ENCODE measurements around the gene GPR146. TPM values are rescaled to one million over a fixed set of nuclear protein-coding genes. Genes with fewer than 3 reads are reported as not detected.

Gene GPR146
- polyA plus RNA-seq, 4 donors: 1.1 to 13.4 (median 2.7) TPM

- Histone ChIP-seq H3K27me3 (ENCODE audit: control insufficient read depth in 3 of 3, insufficient read depth in 3 of 3, low read length in 3 of 3) (peaks cover 0 to 9% (median 0%) of the 10 kb centered on the region in 3 donors), H3K36me3 (ENCODE audit: control insufficient read depth in 3 of 3, insufficient read depth in 2 of 3, low read depth in 1 of 3, low read length in 3 of 3) (peaks cover 0 to 46% (median 0%) of the 10 kb centered on the region in 3 donors), H3K27ac (ENCODE audit: low read depth in 1 of 3, low read length in 2 of 3) (no peak overlapping the region), H3K9me3 (ENCODE audit: control insufficient read depth in 2 of 2, insufficient read depth in 1 of 2, low read depth in 1 of 2, low read length in 1 of 2) (peaks cover 0 to 8% of the 10 kb centered on the region in 2 donors), H3K4me3 (ENCODE audit: low read depth in 1 of 3, low read length in 3 of 3) (no peak overlapping the region), H3K4me1 (ENCODE audit: control insufficient read depth in 3 of 3, insufficient read depth in 2 of 3, low read depth in 1 of 3, low read length in 2 of 3) (peaks cover 0 to 20% (median 7%) of the 10 kb centered on the region in 3 donors)
- FAIRE-seq (no peak), DNase-seq (peak in 1 of 2 donors; percentile 63)
- WGBS, 3 donors: 57 to 83% (median 77%) methylated on average over 35 of the region's 35 CpGs
These were observed 16.1 kb downstream of the GPR146 start for GRCh38 chr7:1060315-1061072.

GRCh38 chr7:1061180-1061579 is 16.8 kb downstream of the GPR146 start:
- peaks cover 0 to 9% (median 0%) of the 10 kb centered on the region in 3 donors for H3K27me3 ChIP-seq (ENCODE audit: control insufficient read depth in 3 of 3, insufficient read depth in 3 of 3, low read length in 3 of 3)
- whole genome bisulfite sequencing, 3 donors: 91 to 96% (median 94%) methylated on average over 9 of the region's 9 CpGs
- DNase-seq (no peak), FAIRE-seq (no peak)
- peaks cover 0 to 8% of the 10 kb centered on the region in 2 donors for H3K9me3 ChIP-seq (ENCODE audit: control insufficient read depth in 2 of 2, insufficient read depth in 1 of 2, low read depth in 1 of 2, low read length in 1 of 2)
- H3K4me1 ChIP-seq (ENCODE audit: control insufficient read depth in 3 of 3, insufficient read depth in 2 of 3, low read depth in 1 of 3, low read length in 2 of 3): peaks cover 0 to 20% (median 7%) of the 10 kb centered on the region in 3 donors
- peaks cover 0 to 43% (median 0%) of the 10 kb centered on the region in 3 donors for H3K36me3 ChIP-seq (ENCODE audit: control insufficient read depth in 3 of 3, insufficient read depth in 2 of 3, low read depth in 1 of 3, low read length in 3 of 3)
- H3K27ac ChIP-seq (ENCODE audit: low read depth in 1 of 3, low read length in 2 of 3): no peak overlapping the region
- no peak overlapping the region for H3K4me3 ChIP-seq (ENCODE audit: low read depth in 1 of 3, low read length in 3 of 3)

- WGBS, 3 donors: 88 to 89% (median 89%) methylated on average over 33 of the region's 33 CpGs
- Histone ChIP-seq H3K4me1 (ENCODE audit: control insufficient read depth in 3 of 3, insufficient read depth in 2 of 3, low read depth in 1 of 3, low read length in 2 of 3) (peaks cover 0 to 20% (median 7%) of the 10 kb centered on the region in 3 donors), H3K36me3 (ENCODE audit: control insufficient read depth in 3 of 3, insufficient read depth in 2 of 3, low read depth in 1 of 3, low read length in 3 of 3) (peaks cover 0 to 38% (median 0%) of the 10 kb centered on the region in 3 donors), H3K27ac (ENCODE audit: low read depth in 1 of 3, low read length in 2 of 3) (no peak overlapping the region), H3K4me3 (ENCODE audit: low read depth in 1 of 3, low read length in 3 of 3) (no peak overlapping the region), H3K9me3 (ENCODE audit: control insufficient read depth in 2 of 2, insufficient read depth in 1 of 2, low read depth in 1 of 2, low read length in 1 of 2) (peaks cover 0 to 8% of the 10 kb centered on the region in 2 donors), H3K27me3 (ENCODE audit: control insufficient read depth in 3 of 3, insufficient read depth in 3 of 3, low read length in 3 of 3) (peaks cover 0 to 9% (median 0%) of the 10 kb centered on the region in 3 donors)
- DNase-seq: no peak
- no peak for FAIRE-seq
These were observed 18.2 kb downstream of the GPR146 start for GRCh38 chr7:1062296-1063294.

GRCh38 chr7:1063361-1063760 is 19.0 kb downstream of the GPR146 start:
- no peak overlapping the region for H3K27ac ChIP-seq (ENCODE audit: low read depth in 1 of 3, low read length in 2 of 3)
- WGBS, 3 donors: 94 to 96% (median 94%) methylated on average over 21 of the region's 21 CpGs
- peaks cover 0 to 9% (median 0%) of the 10 kb centered on the region in 3 donors for H3K27me3 ChIP-seq (ENCODE audit: control insufficient read depth in 3 of 3, insufficient read depth in 3 of 3, low read length in 3 of 3)
- peaks cover 0 to 20% (median 7%) of the 10 kb centered on the region in 3 donors for H3K4me1 ChIP-seq (ENCODE audit: control insufficient read depth in 3 of 3, insufficient read depth in 2 of 3, low read depth in 1 of 3, low read length in 2 of 3)
- H3K36me3 ChIP-seq (ENCODE audit: control insufficient read depth in 3 of 3, insufficient read depth in 2 of 3, low read depth in 1 of 3, low read length in 3 of 3): peaks cover 0 to 30% (median 0%) of the 10 kb centered on the region in 3 donors
- no peak overlapping the region for H3K4me3 ChIP-seq (ENCODE audit: low read depth in 1 of 3, low read length in 3 of 3)
- H3K9me3 ChIP-seq (ENCODE audit: control insufficient read depth in 2 of 2, insufficient read depth in 1 of 2, low read depth in 1 of 2, low read length in 1 of 2): peaks cover 0 to 6% of the 10 kb centered on the region in 2 donors
- no peak for DNase-seq
- FAIRE-seq: no peak

- DNase-seq: no peak
- H3K27me3 ChIP-seq (ENCODE audit: control insufficient read depth in 3 of 3, insufficient read depth in 3 of 3, low read length in 3 of 3): peaks cover 0 to 9% (median 0%) of the 10 kb centered on the region in 3 donors
- WGBS, 3 donors: 87 to 93% (median 89%) methylated on average over 13 of the region's 13 CpGs
- no peak overlapping the region for H3K4me3 ChIP-seq (ENCODE audit: low read depth in 1 of 3, low read length in 3 of 3)
- no peak for FAIRE-seq
- H3K36me3 ChIP-seq (ENCODE audit: control insufficient read depth in 3 of 3, insufficient read depth in 2 of 3, low read depth in 1 of 3, low read length in 3 of 3): peaks cover 0 to 22% (median 0%) of the 10 kb centered on the region in 3 donors
- peaks cover 0 to 20% (median 4%) of the 10 kb centered on the region in 3 donors for H3K4me1 ChIP-seq (ENCODE audit: control insufficient read depth in 3 of 3, insufficient read depth in 2 of 3, low read depth in 1 of 3, low read length in 2 of 3)
- H3K27ac ChIP-seq (ENCODE audit: low read depth in 1 of 3, low read length in 2 of 3): no peak overlapping the region
- H3K9me3 ChIP-seq (ENCODE audit: control insufficient read depth in 2 of 2, insufficient read depth in 1 of 2, low read depth in 1 of 2, low read length in 1 of 2): no peaks in the 10 kb centered on the region
These were observed 20.2 kb downstream of the GPR146 start for GRCh38 chr7:1064581-1064980.

- FAIRE-seq (no peak), DNase-seq (no peak)
- H3K27me3 ChIP-seq (ENCODE audit: control insufficient read depth in 3 of 3, insufficient read depth in 3 of 3, low read length in 3 of 3): peaks cover 0 to 7% (median 0%) of the 10 kb centered on the region in 3 donors
- no peak overlapping the region for H3K27ac ChIP-seq (ENCODE audit: low read depth in 1 of 3, low read length in 2 of 3)
- no peaks in the 10 kb centered on the region for H3K9me3 ChIP-seq (ENCODE audit: control insufficient read depth in 2 of 2, insufficient read depth in 1 of 2, low read depth in 1 of 2, low read length in 1 of 2)
- peaks cover 0 to 22% (median 0%) of the 10 kb centered on the region in 3 donors for H3K36me3 ChIP-seq (ENCODE audit: control insufficient read depth in 3 of 3, insufficient read depth in 2 of 3, low read depth in 1 of 3, low read length in 3 of 3)
- WGBS, 3 donors: 72 to 80% (median 75%) methylated on average over 12 of the region's 12 CpGs
- no peak overlapping the region for H3K4me3 ChIP-seq (ENCODE audit: low read depth in 1 of 3, low read length in 3 of 3)
- H3K4me1 ChIP-seq (ENCODE audit: control insufficient read depth in 3 of 3, insufficient read depth in 2 of 3, low read depth in 1 of 3, low read length in 2 of 3): peaks cover 0 to 16% (median 0%) of the 10 kb centered on the region in 3 donors
These were observed 20.9 kb downstream of the GPR146 start for GRCh38 chr7:1065263-1065584.

- FAIRE-seq: no peak
- H3K4me3 ChIP-seq (ENCODE audit: low read depth in 1 of 3, low read length in 3 of 3): no peak overlapping the region
- peak; percentile 78 to 88 for DNase-seq
These were observed 21.4 kb downstream of the GPR146 start for GRCh38 chr7:1065585-1066241.

GRCh38 chr7:1066242-1066588 is 21.9 kb downstream of the GPR146 start:
- peaks cover 0 to 22% (median 0%) of the 10 kb centered on the region in 3 donors for H3K36me3 ChIP-seq (ENCODE audit: control insufficient read depth in 3 of 3, insufficient read depth in 2 of 3, low read depth in 1 of 3, low read length in 3 of 3)
- peaks cover 0 to 6% (median 0%) of the 10 kb centered on the region in 3 donors for H3K4me1 ChIP-seq (ENCODE audit: control insufficient read depth in 3 of 3, insufficient read depth in 2 of 3, low read depth in 1 of 3, low read length in 2 of 3)
- FAIRE-seq (no peak), DNase-seq (no peak)
- H3K27me3 ChIP-seq (ENCODE audit: control insufficient read depth in 3 of 3, insufficient read depth in 3 of 3, low read length in 3 of 3): peaks cover 0 to under 1% (median 0%) of the 10 kb centered on the region in 3 donors
- 76 to 82% (median 77%) methylated on average over 18 to 21 of the region's 21 CpGs for WGBS, 3 donors
- H3K27ac ChIP-seq (ENCODE audit: low read depth in 1 of 3, low read length in 2 of 3): no peak overlapping the region
- H3K9me3 ChIP-seq (ENCODE audit: control insufficient read depth in 2 of 2, insufficient read depth in 1 of 2, low read depth in 1 of 2, low read length in 1 of 2): no peaks in the 10 kb centered on the region
- no peak overlapping the region for H3K4me3 ChIP-seq (ENCODE audit: low read depth in 1 of 3, low read length in 3 of 3)

More at GRCh38 chr7:1065585-1066241, 21.4 kb downstream of the GPR146 start:
- Histone ChIP-seq H3K36me3 (ENCODE audit: control insufficient read depth in 3 of 3, insufficient read depth in 2 of 3, low read depth in 1 of 3, low read length in 3 of 3) (peaks cover 0 to 22% (median 0%) of the 10 kb centered on the region in 3 donors), H3K27ac (ENCODE audit: low read depth in 1 of 3, low read length in 2 of 3) (no peak overlapping the region), H3K9me3 (ENCODE audit: control insufficient read depth in 2 of 2, insufficient read depth in 1 of 2, low read depth in 1 of 2, low read length in 1 of 2) (no peaks in the 10 kb centered on the region), H3K4me1 (ENCODE audit: control insufficient read depth in 3 of 3, insufficient read depth in 2 of 3, low read depth in 1 of 3, low read length in 2 of 3) (peaks cover 0 to 11% (median 0%) of the 10 kb centered on the region in 3 donors), H3K27me3 (ENCODE audit: control insufficient read depth in 3 of 3, insufficient read depth in 3 of 3, low read length in 3 of 3) (peaks cover 0 to 5% (median 0%) of the 10 kb centered on the region in 3 donors)
- WGBS, 3 donors: 12 to 14% (median 13%) methylated on average over 47 to 48 of the region's 48 CpGs
